Cardiac septum (tissue), 1 donor: Measurements from ENCODE around the gene HIF3A. TPM values are rescaled to one million over a fixed set of nuclear protein-coding genes. Genes with fewer than 3 reads are reported as not detected.
A peak's percentile ranks its signal among the peaks of the same experiment; 100 is the strongest.
"Not testable (repeated sequence)": the region's sequence is repeated elsewhere in the genome, so short reads cannot be mapped to it uniquely, and the experiment has no call there.

Experiments
- DNase-seq: peaks from one replicate; pipeline ENCODE4 v3.0.0-alpha.2; 2020; ENCODE audit warnings: low spot score
- intact Hi-C: fragments of 100-400 bp; cut with DNase I; formaldehyde crosslinking; loops from one replicate; pipeline ENCODE4 v1.14.0; 2022
- total RNA-seq: library from RNA; stranded (reverse); fragmentation: NEBNext Ultra II Directional; extraction: Animal tissue kit (Norgen Biotek cat#: 25700); gene quantifications from one replicate; pipeline ENCODE4 v1.2.1, GENCODE V29; 2021
- donor health status: DM: no; HTN: no; CAD: no.

HIF3A gene
- total RNA-seq, 1 donor from 2014 or later: 49.2 TPM

DNA sequence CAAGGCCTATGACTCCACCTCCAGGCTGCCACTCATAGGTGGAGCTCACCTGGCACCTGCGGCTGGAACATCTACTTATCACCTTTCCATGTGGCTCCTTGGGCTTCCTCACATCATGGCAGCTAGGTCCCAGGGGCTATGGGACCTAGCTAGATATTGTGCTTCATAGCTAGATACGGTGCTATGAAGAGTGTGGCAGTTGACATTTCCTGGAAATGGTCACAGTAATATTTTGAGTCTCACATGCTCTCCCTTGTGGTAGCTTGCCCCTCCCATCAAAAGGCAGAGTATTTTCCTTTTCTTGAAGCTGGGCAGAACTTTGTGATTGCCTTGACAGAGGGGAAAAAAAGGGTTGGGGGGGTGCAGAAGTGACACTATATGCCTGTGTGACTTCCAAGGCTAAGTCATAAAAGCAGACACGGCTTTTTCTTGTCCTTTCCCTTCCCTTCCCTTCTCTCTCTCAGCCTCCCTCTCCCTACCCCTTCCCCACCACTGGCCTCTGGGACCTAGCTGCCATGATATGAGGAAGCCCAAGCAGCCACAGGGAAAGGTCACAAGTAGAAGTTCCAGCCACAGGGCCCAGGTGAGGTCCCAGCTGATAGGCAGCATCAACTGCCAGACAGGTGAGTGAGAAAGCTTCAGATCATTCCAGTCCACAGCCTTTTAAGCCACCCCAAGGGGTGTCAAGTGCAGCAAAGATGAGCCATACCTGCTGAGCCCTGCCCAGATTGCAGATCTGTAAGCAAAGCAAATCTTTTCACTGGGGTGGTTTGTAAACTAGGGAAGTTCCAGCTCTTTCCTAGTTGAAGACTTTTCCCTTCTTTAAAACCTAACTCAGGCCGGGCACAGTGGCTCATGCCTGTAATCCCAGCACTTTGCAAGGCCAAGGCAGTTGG, 6.9 kb upstream of the HIF3A start:
- intact Hi-C loops: loop anchor here (10.0 kb wide), 1 partner anchor 195 kb away; no protein-coding TSS in a partner anchor
- no peak for DNase-seq

GRCh38 chr19:46291829-46292228, 5.0 kb upstream of the HIF3A start:
- DNase-seq: no peak
- intact Hi-C loops: no loop called here

- intact Hi-C loops: no loop called here
Measured at GRCh38 chr19:46294494-46294893, 2.3 kb upstream of the HIF3A start.

DNA sequence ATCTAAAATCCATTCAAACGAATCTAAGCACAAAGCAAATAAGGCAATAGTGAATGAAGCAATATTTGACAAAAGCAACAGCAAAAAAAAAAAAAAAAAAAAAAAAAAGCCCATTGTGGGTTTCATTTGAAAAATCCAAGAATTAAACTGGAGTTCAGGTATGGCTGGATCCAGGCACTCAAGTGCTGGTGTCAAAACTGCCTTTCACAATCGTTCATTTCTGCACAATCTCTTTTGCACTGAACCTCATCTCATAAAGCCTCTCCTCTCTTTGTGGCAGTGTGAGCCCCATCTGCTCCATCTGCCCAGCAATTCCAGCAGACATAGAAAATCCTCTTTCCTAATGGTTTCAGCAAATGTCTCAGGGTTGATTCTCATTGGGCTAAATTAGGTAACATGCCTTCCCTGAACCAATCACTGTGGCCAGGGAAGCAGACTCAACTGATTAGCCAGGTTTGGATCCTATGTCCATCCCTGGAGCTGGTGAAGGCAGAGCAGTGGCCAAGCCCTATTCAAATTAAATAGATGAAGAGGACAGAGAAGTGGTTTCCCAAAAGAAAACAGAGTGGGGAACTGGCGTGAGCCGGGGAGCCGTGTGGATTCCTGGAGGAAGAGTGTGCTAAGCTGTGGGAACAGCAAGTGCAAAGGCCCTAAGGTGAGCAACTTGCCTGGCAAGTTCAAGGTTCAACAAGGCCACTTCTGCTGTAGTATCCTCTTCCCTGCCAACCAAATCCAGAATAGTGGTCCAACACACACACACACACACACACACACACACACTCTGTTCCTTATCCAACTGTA, 1.2 kb upstream of the HIF3A start:
- no peak for DNase-seq
- intact Hi-C loops: no loop called here

More at GRCh38 chr19:46294494-46294893, 2.3 kb upstream of the HIF3A start:
- no peak for DNase-seq

- DNase-seq: no peak
- intact Hi-C loops: no loop called here
Measured at GRCh38 chr19:46296202-46296480, 701 bp upstream of the HIF3A start.

GRCh38 chr19:46297700-46298478, 1.0 kb downstream of the HIF3A start:
- intact Hi-C loops: loop anchor here (2.0 kb wide), 2 partner anchors 15 to 75 kb away; no protein-coding TSS in a partner anchor

DNA sequence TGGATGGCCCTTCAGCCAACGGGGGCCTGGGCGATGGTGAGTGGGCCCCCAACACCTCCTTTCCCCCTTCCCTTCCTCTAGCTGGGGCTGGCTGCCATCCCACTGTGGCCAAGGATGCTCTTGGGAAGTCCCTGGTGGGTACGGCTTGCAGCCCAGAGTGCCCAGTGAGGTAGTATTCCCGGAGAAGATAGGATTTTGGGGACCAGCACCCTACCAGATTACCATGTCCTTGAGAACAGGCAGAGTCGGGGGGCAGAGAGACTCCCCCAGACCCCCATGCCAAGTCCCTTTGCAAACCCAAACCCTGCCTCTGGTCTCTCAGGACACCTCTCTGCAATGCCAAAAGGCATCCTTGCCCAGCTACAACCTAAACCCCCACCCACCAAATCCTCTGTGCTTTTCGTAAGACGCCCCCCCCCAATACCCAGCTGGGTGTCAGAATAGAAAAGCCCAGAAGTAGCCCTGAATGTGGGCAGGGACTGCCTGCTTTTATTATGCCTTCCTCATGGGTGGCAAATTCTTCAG, 1.7 kb downstream of the HIF3A start:
- intact Hi-C loops: loop anchor here (2.0 kb wide), 2 partner anchors 16 to 74 kb away; no protein-coding TSS in a partner anchor
- no peak for DNase-seq

More at GRCh38 chr19:46297700-46298478, 1.0 kb downstream of the HIF3A start:
- DNase-seq: peak; percentile 85

- intact Hi-C loops: loop anchor here (2.0 kb wide), 2 partner anchors 16 to 74 kb away; no protein-coding TSS in a partner anchor
- DNase-seq: peak; percentile 96
Measured at GRCh38 chr19:46299004-46299509, 2.2 kb downstream of the HIF3A start.

DNA sequence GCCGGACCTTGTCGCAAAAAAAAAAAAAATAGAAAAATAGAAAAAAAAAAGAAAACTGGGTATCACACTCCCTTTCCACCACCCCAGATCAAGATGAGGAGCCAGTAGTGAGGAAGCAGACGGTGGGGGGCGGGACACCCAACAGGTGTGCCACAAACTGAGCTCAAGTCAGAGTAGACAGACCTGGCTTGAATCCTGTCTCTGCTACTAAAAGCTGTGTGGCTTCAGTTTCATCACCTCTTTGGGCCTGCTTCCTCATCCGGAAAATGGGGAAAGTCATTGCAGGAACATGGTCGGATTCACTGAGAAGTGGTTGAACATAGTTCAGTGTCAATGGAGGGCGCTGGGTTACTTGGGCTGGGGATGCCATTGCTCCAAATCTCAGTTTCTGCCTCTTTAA, 2.9 kb downstream of the HIF3A start:
- intact Hi-C loops: loop anchor here (2.0 to 5.0 kb wide), 3 partner anchors 17 to 73 kb away; partner anchors contain the start of gene PPP5C

DNA sequence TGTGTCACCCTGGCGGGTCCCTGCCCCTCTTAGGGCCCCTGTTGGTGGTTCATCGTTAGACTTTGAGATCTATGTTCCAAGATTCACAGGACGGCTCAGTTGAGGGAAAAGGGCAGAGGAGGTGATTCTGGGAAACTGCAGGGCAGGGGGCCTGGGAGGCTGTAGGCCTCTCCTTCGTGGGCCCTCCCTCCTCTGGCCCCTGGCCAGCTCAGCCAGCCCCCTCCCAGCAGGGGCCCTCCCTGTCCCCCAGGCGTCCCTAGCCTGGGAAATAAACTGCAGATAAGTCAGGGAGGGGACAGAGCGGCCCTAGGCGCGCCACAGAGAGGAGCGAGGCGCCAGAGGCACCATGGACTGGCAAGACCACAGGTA, 6.5 kb downstream of the HIF3A start:
- no peak for DNase-seq
- intact Hi-C loops: loop anchor here (5.0 kb wide), 1 partner anchor 44 kb away; the partner anchor contains the start of gene PPP5C

More for the DNA sequence above, 2.9 kb downstream of the HIF3A start:
- no peak for DNase-seq

- no peak for DNase-seq
- intact Hi-C loops: loop anchor here (5.0 kb wide), 1 partner anchor 43 kb away; the partner anchor contains the start of gene PPP5C
Measured at GRCh38 chr19:46303691-46304397, 7.0 kb downstream of the HIF3A start.

- intact Hi-C loops: no loop called here
- DNase-seq: no peak
Measured at GRCh38 chr19:46306501-46306900, 9.7 kb downstream of the HIF3A start.

GRCh38 chr19:46308510-46308909, 11.7 kb downstream of the HIF3A start:
- intact Hi-C loops: no loop called here
- DNase-seq: no peak

DNA sequence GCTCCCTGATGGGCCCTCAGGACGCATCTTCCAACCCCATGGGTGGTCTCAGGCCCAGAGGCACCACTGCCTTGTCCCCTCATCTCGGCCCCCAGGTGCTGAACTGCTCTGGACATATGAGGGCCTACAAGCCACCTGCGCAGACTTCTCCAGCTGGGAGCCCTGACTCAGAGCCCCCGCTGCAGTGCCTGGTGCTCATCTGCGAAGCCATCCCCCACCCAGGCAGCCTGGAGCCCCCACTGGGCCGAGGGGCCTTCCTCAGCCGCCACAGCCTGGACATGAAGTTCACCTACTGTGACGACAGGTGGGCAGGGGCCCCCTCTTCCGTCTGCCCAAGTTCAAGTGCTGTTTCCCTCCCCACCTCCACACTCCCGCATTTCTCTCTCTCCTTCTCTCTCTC, 12.2 kb downstream of the HIF3A start:
- DNase-seq: no peak
- intact Hi-C loops: no loop called here

- DNase-seq: no peak
- intact Hi-C loops: no loop called here
Measured at GRCh38 chr19:46311444-46311843, 14.6 kb downstream of the HIF3A start.

GRCh38 chr19:46313540-46314469, 17.0 kb downstream of the HIF3A start:
- DNase-seq, intact Hi-C loops: not testable (repeated sequence)

DNA sequence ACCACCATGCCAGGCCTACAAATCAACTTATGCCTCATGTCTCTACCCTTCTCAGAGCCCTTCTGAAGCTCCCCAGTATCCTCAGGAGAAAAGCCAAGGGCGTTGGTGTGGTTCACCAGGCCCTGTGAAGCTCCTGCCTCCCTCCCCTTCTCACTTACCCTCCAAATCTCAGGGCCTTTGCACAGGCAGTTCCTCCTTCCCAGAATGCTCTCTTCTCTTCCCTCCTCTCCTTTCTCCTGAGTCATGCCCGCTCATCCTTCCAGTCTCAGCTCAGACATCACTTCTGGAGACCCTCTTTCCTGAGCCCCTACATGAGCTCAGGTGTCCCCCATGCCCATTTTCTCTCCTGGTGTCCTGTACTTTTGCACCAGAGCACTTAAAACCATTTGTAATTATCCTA, 20.5 kb downstream of the HIF3A start:
- intact Hi-C loops: no loop called here

More for the DNA sequence above, 20.5 kb downstream of the HIF3A start:
- DNase-seq: no peak
